Mesodermal cell (in vitro differentiated cells): ENCODE data around the gene TAPBP. TPM values are rescaled to one million over a fixed set of nuclear protein-coding genes. Genes with fewer than 3 reads are reported as not detected.
A peak's percentile ranks its signal among the peaks of the same experiment; 100 is the strongest.
"Not testable (repeated sequence)": the region's sequence is repeated elsewhere in the genome, so short reads cannot be mapped to it uniquely, and the experiment has no call there.

Experiments used
- H3K27ac ChIP-seq: 2 replicates; pipeline ENCODE4 v1.7.0; 2013; ENCODE audit warnings: mild to moderate bottlenecking, low read depth, low read length, moderate library complexity; ENCODE audit not compliant: severe bottlenecking
- H3K36me3 ChIP-seq: 2 replicates; pipeline ENCODE4 v1.7.1; 2013; ENCODE audit warnings: mild to moderate bottlenecking, low read length, moderate library complexity; ENCODE audit not compliant: control insufficient read depth, insufficient read depth
- H3K4me1 ChIP-seq: one replicate; pipeline ENCODE4 v1.7.1; 2013; ENCODE audit warnings: mild to moderate bottlenecking, low read length; ENCODE audit not compliant: insufficient read depth, control insufficient read depth, poor library complexity, severe bottlenecking
- H3K4me3 ChIP-seq: 2 replicates; pipeline ENCODE4 v1.7.0; 2013; ENCODE audit warnings: low read length, control low read depth, mild to moderate bottlenecking; ENCODE audit not compliant: insufficient read depth, poor library complexity, severe bottlenecking; ENCODE audit errors: extremely low read depth
- H3K9me3 ChIP-seq: 2 replicates; pipeline ENCODE4 v1.7.1; 2013; ENCODE audit warnings: mild to moderate bottlenecking, low read length, moderate library complexity; ENCODE audit not compliant: control insufficient read depth
- WGBS, 2 experiments: methylation state at CpG; one replicate each; pipeline ENCODE4 v1.1.5; 2013; ENCODE audit warnings: missing lambda C conversion rate in 2 of 2; ENCODE audit not compliant: insufficient coverage in 2 of 2; 5-methylcytosine and 5-hydroxymethylcytosine counted together
- polyA plus RNA-seq, 2 experiments: library from polyadenylated mRNA; stranded (reverse); fragments of 50-300 nt; gene quantifications; one replicate each; pipeline ENCODE4 v1.2.3, GENCODE V29; 2013

The TAPBP gene
- polyA plus RNA-seq (2013, experiment 1 of 2): 24.0 TPM
- polyA plus RNA-seq (2013, experiment 2 of 2): 19.1 TPM

GRCh38 chr6:33313709-33314514 is at the start of gene TAPBP:
Gene TAPBP (minus strand): TSS chr6:33314078. CDS start chr6:33314041, 37 bp downstream.
- peaks cover 21% of the 10 kb centered on the region for H3K36me3 ChIP-seq
- whole genome bisulfite sequencing, 2 experiments: 0% methylated on average over 18 to 32 of the region's 47 CpGs

GRCh38 chr6:33363486-33363885 is 49.6 kb upstream of the TAPBP start:
- not testable (repeated sequence) for H3K9me3 ChIP-seq, H3K36me3 ChIP-seq, H3K4me1 ChIP-seq, H3K4me3 ChIP-seq, H3K27ac ChIP-seq
- WGBS, 2 experiments: 91 to 95% methylated on average over 5 to 10 of the region's 12 CpGs

More at GRCh38 chr6:33313709-33314514, at the start of gene TAPBP:
- Histone ChIP-seq H3K9me3 (no peaks in the 10 kb centered on the region), H3K27ac (peak within 1 kb of the TSS; percentile 69), H3K4me1 (peaks cover 14% of the 10 kb centered on the region), H3K4me3 (peak within 1 kb of the TSS; percentile 62)

GRCh38 chr6:33359331-33359730 is 45.5 kb upstream of the TAPBP start:
- Histone ChIP-seq H3K9me3 (no peaks in the 10 kb centered on the region), H3K4me1 (no peaks in the 10 kb centered on the region), H3K36me3 (no peaks in the 10 kb centered on the region), H3K4me3 (no peak overlapping the region), H3K27ac (no peak overlapping the region)

- H3K27ac ChIP-seq, H3K4me3 ChIP-seq, H3K36me3 ChIP-seq, H3K4me1 ChIP-seq, H3K9me3 ChIP-seq: not testable (repeated sequence)
- WGBS, 2 experiments: 95% methylated on average over 3 of the region's 13 CpGs; no CpG with 5 or more reads in 1 of the 2 experiments
Observed at GRCh38 chr6:33357160-33357871, 43.4 kb upstream of the TAPBP start.

GRCh38 chr6:33356295-33356694 is 42.4 kb upstream of the TAPBP start:
- no peak overlapping the region for H3K4me3 ChIP-seq
- WGBS, 2 experiments: 100% methylated on average over 2 of the region's 3 CpGs; no CpG with 5 or more reads in 1 of the 2 experiments
- no peaks in the 10 kb centered on the region for H3K9me3 ChIP-seq
- H3K4me1 ChIP-seq: no peaks in the 10 kb centered on the region
- H3K36me3 ChIP-seq: no peaks in the 10 kb centered on the region
- H3K27ac ChIP-seq: no peak overlapping the region

- not testable (repeated sequence) for H3K4me3 ChIP-seq, H3K27ac ChIP-seq, H3K9me3 ChIP-seq, H3K4me1 ChIP-seq, H3K36me3 ChIP-seq
- 87 to 93% methylated on average over 4 to 5 of the region's 6 CpGs for WGBS, 2 experiments
Observed at GRCh38 chr6:33355860-33356259, 42.0 kb upstream of the TAPBP start.

GRCh38 chr6:33347816-33348215 is 33.9 kb upstream of the TAPBP start:
- WGBS, 2 experiments: 91 to 98% methylated on average over 3 to 4 of the region's 5 CpGs
- Histone ChIP-seq H3K9me3 (no peaks in the 10 kb centered on the region), H3K36me3 (no peaks in the 10 kb centered on the region), H3K4me1 (peaks cover 6% of the 10 kb centered on the region), H3K27ac (no peak overlapping the region), H3K4me3 (no peak overlapping the region)

GRCh38 chr6:33346972-33347371 is 33.1 kb upstream of the TAPBP start:
- H3K4me1 ChIP-seq, H3K9me3 ChIP-seq, H3K27ac ChIP-seq, H3K4me3 ChIP-seq, H3K36me3 ChIP-seq: not testable (repeated sequence)
- 90 to 92% methylated on average over 5 of the region's 5 CpGs for WGBS, 2 experiments

GRCh38 chr6:33344701-33345697 is 31.1 kb upstream of the TAPBP start:
- H3K36me3 ChIP-seq: no peaks in the 10 kb centered on the region
- H3K9me3 ChIP-seq: no peaks in the 10 kb centered on the region
- H3K27ac ChIP-seq: no peak overlapping the region
- H3K4me3 ChIP-seq: no peak overlapping the region
- H3K4me1 ChIP-seq: peaks cover 6% of the 10 kb centered on the region
- WGBS, 2 experiments: 18 to 33% methylated on average over 16 to 17 of the region's 22 CpGs

- Histone ChIP-seq H3K4me3 (no peak overlapping the region), H3K4me1 (peaks cover 6% of the 10 kb centered on the region), H3K36me3 (no peaks in the 10 kb centered on the region), H3K27ac (no peak overlapping the region), H3K9me3 (no peaks in the 10 kb centered on the region)
- 87 to 92% methylated on average over 3 to 4 of the region's 6 CpGs for WGBS, 2 experiments
Observed at GRCh38 chr6:33343953-33344611, 30.2 kb upstream of the TAPBP start.
